Suppressor macrophage treated with lipopolysaccharide for 4 hours (primary cell): ENCODE measurements around the gene SCRN1.
A peak's percentile ranks its signal among the peaks of the same experiment; 100 is the strongest.
"Not testable (repeated sequence)": the region's sequence is repeated elsewhere in the genome, so short reads cannot be mapped to it uniquely, and the experiment has no call there.

Experiments used
- DNase-seq: peaks from one replicate; pipeline ENCODE4 v3.0.0-alpha.2; 2020

Gene SCRN1

GRCh38 chr7:29924006-29924405 is 65.6 kb downstream of the SCRN1 start:
- DNase-seq = no peak

GRCh38 chr7:29922921-29923700 is 66.5 kb downstream of the SCRN1 start:
- DNase-seq = no peak

GRCh38 chr7:29921404-29922010 is 68.1 kb downstream of the SCRN1 start:
- DNase-seq = peak; percentile 71

DNA sequence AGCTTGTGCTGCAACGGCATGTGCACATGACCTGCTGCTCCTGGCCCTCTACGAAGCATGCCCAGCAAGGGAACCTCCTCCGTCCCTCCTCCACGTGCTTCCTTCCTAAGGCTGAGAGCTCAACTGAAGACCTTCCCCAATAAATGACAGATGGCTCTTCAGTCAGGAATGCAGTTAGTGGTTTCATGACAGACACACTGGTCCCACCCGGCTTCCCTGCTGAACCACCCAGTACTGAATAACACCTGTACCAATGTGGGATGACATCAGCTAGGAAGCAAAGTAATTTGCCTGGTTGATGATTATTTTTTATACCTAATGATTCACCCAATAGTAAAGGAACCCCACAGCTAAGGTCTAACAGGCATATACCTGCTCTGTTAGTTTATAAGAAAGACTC is 69.1 kb downstream of the SCRN1 start:
- DNase-seq = no peak

- no peak for DNase-seq
Measured at GRCh38 chr7:29919790-29920189, 69.8 kb downstream of the SCRN1 start.

DNA sequence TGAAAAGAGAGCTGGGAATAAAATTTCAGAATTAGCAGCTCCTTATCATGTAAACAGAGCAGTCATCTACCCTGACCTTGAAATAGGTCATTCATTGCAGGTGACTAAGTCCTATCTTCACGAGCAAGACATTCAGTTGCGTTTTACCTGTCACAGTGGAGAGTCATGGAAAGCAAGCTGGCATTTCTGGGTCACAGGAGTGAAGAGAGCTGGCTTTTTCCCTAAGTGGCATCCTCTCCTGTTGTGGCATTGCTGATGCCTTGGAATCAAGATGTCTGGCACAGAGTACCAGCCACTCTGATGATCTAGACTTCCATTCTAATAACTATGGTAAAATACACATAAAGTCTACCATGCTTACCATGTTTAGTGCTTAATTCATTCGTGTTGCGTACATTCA is 70.8 kb downstream of the SCRN1 start:
- DNase-seq = no peak

- DNase-seq = no peak
Measured at GRCh38 chr7:29917641-29918040, 72.0 kb downstream of the SCRN1 start.

GRCh38 chr7:29915481-29916215 is 74.0 kb downstream of the SCRN1 start:
- no peak for DNase-seq

- DNase-seq = no peak
Measured at GRCh38 chr7:29914180-29914579, 75.4 kb downstream of the SCRN1 start.

DNA sequence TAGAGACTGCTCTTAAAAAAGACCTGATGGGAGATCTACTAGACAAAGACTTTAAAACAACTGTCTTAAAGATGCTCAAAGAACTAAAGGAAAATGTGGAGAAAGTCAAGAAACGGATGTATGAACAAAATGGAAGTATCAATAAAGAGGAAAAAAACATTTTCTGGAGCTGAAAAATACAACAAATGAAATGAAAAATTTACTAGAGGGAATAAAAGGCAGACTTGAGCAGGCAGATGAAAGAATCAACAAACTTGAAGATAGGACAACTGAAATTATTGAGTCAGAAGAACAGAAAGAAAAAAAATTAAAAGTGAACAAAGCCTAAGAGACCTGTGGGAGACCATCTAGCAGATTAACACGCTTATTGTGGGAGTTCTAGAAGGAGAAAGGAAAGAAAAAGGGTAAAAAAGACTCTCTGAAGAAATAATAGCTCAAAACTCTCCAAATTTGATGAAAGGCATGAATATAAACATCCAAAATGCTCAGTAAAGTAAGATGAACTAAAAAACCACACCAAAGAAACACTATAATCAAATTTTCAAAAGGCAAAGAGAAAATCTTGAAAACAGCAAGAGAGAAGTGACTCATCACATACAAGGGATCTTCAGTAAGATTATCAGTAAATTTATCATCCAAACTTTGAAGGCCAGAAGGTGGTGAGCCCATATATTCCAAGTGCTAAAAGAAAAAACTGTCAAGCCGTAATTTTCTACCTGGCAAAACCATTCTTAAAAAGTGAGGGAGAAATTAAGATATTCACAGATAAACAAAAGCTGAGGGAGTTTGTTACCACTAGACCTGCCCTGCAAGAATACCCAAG is 83.2 kb downstream of the SCRN1 start:
- no peak for DNase-seq

GRCh38 chr7:29900745-29901144 is 88.9 kb downstream of the SCRN1 start:
- DNase-seq = peak; percentile 22

DNA sequence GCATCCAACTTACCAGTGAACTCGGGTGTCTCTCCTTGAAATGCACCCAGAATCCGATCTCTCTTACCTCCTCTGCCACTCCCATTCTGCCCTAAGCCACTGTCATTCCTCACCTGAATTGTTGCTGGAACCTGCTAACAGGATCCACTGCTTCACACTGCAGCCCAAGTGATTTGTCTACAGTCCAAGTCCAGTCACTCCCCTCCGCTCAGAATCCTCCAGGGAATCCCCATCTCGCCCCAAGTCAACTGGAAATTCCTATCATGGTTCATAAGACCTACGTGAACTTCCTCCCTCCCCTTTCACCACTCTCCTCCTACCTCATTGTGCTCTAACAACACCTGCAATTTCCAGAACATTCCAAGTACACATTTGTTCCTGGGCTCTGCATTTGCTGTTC is 91.3 kb downstream of the SCRN1 start:
- DNase-seq = no peak

GRCh38 chr7:29896685-29897411 is 92.8 kb downstream of the SCRN1 start:
- DNase-seq = no peak

GRCh38 chr7:29895559-29895958 is 94.0 kb downstream of the SCRN1 start:
- no peak for DNase-seq

DNA sequence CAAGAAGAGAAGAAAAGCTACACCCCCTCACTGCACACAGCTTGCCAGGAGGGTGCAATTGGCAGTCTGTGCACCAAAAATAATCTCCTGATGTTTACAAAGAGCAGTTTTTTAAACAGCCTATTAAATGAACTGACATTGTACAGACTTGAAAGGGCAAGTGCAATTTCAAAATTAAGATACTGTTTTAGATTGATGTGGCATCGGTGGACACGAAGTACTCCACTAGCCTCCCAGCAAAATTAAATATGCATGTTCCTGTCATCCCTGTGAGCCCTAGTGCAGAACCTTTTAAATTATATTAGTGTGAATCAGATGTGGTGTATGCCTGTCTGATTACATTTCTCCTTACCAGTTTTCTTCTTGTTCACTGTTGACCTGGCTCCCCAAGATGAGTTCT is 95.3 kb downstream of the SCRN1 start:
- DNase-seq = no peak

- DNase-seq = no peak
Measured at GRCh38 chr7:29893351-29893965, 96.1 kb downstream of the SCRN1 start.

GRCh38 chr7:29892231-29892630 is 97.4 kb downstream of the SCRN1 start:
- DNase-seq = no peak

- no peak for DNase-seq
Measured at GRCh38 chr7:29891766-29892165, 97.8 kb downstream of the SCRN1 start.

GRCh38 chr7:29890786-29891185 is 98.8 kb downstream of the SCRN1 start:
- DNase-seq = not testable (repeated sequence)

GRCh38 chr7:29890251-29890650 is 99.3 kb downstream of the SCRN1 start:
- DNase-seq = no peak

DNA sequence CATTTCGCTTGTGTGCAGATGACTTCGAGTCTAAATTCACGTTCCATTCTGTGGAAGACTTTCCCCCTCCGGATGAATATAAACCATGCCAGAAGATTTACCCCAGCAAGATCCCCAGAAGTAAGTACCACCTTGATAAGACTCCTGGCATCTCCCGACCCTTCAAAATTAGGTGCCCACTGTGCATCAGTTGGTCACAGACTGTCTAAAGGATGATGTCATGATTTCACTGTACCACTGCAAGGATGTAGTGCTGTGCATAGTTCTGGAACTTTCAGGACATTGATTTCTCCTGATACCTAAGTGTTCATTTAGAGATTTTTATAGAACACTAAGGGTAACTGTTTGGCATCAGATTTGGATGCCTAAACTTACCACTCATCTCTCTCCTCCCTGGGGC is 100.3 kb downstream of the SCRN1 start:
- DNase-seq = no peak

GRCh38 chr7:29888006-29888405 is 101.6 kb downstream of the SCRN1 start:
- no peak for DNase-seq
